ENCODE measurements around the gene TMCO2.

GRCh38 chr1:40251456-40251855 lies 3.7 kb downstream of the TMCO2 start:
- TF ChIP-seq CTCF (IDR thresholded peaks at IDR 0.05) (no peak), POLR2A (IDR thresholded peaks at IDR 0.05) (no peak)
